Parietal lobe (tissue), 1 donor: ENCODE measurements around the gene CLDN19. TPM values are rescaled to one million over a fixed set of nuclear protein-coding genes. Genes with fewer than 3 reads are reported as not detected.

Source experiments
- total RNA-seq: library from RNA; depleted of rRNA; stranded (reverse); fragments of >200 nt; gene quantifications from one replicate; pipeline ENCODE4 v1.2.3, GENCODE V29; 2014

CLDN19 gene, protein sequence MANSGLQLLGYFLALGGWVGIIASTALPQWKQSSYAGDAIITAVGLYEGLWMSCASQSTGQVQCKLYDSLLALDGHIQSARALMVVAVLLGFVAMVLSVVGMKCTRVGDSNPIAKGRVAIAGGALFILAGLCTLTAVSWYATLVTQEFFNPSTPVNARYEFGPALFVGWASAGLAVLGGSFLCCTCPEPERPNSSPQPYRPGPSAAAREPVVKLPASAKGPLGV
- total RNA-seq = not detected

GRCh38 chr1:42739753-42740700 lies at the start of gene CLDN19:
Gene CLDN19 (minus strand): TSS chr1:42740236. CDS start chr1:42740063, 173 bp downstream.

DNA sequence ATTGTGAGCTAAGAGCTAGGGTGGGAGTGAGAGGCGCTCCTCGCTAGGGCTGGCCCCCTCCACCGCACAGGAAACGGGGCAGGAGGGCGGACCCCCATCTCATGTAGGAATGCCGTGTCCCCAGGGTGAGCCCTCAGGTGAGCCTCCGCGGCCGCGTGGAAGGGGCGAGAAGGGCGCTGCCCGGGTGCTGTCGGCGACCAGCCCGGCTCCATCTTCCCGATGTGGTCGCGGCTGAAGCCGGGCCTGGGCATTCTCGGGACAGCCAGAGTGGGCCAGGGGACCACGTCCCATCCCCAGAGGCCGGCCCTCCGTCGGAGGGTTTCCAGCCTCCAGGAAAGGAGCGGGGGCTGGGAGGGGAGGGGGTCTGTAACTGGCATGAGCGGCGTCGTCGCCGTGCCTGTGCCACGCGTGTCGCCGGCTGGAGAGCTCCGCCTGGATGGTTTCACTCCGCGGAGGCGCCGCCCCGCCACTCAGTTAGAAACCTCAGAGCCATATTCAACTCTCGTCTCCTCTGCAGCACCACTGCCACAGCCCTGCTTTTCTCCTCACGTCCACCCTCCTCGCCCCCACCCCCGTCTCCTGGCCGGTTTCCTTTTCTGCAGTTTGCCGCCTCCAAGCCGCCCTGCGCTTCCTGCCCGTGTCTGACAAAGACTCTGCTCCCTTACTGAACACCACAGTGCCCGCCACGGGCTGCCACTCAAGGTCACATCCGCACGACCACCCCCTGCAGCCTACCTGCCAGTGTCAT lies 45.1 kb upstream of the CLDN19 start, which contains the start of gene TMEM269:
Gene TMEM269, plus strand, starts transcription at position 46 of the 748 bp plus-strand sequence. CDS start 4,903 bp downstream, outside the sequence.

GRCh38 chr1:42766741-42767509 lies 26.9 kb upstream of the CLDN19 start, which contains the start of the genes C1orf50 and P3H1:
Gene C1orf50 (plus strand): TSS chr1:42767249. CDS start chr1:42767312, 63 bp downstream.
Gene P3H1 (minus strand): TSS chr1:42767028. CDS start chr1:42766971, 57 bp downstream.

Other genes starting within 250 kb of the CLDN19 start
- 20.0 TPM for gene PPIH, start 81.8 kb downstream of the CLDN19 start, total RNA-seq
- gene YBX1, start 57.8 kb downstream of the CLDN19 start, total RNA-seq = 1,112 TPM
- gene P3H1, start 26.8 kb upstream of the CLDN19 start, total RNA-seq = 21.9 TPM
- 17.2 TPM for gene C1orf50, start 27.0 kb upstream of the CLDN19 start, total RNA-seq
- 0.94 TPM for gene TMEM269, start 44.8 kb upstream of the CLDN19 start, total RNA-seq
- gene ERMAP, start 76.9 kb upstream of the CLDN19 start, total RNA-seq = 3.1 TPM
- 48.5 TPM for gene SVBP, start 77.2 kb upstream of the CLDN19 start, total RNA-seq
- 10.6 TPM for gene ZNF691, start 106.4 kb upstream of the CLDN19 start, total RNA-seq
- gene SLC2A1, start 218.6 kb upstream of the CLDN19 start, total RNA-seq = 34.4 TPM